Upper lobe of left lung (tissue), 4 donors: Measurements from ENCODE around the gene ZNF101.

Experiments
- EP300 ChIP-seq, 4 donors: sonication (generic); formaldehyde crosslinking; IDR thresholded peaks; one replicate each; pipeline ENCODE4 v1.5.1; 2017; ENCODE audit warnings: antibody characterized with exemption in 4 of 4, control low read depth in 2 of 4
- POLR2A ChIP-seq, 4 donors: fragments of 450-650 bp; IDR thresholded peaks; one replicate each; pipeline ENCODE4 v1.5.1; 2016 to 2017; ENCODE audit warnings: antibody characterized with exemption in 4 of 4, mild to moderate bottlenecking in 2 of 4
- POLR2AphosphoS5 ChIP-seq, 2 donors: sonication (generic); formaldehyde crosslinking; IDR thresholded peaks; one replicate each; pipeline ENCODE4 v1.5.1; 2017; ENCODE audit warnings: antibody characterized with exemption in 2 of 2
- TF ChIP-seq, protein P1 (sequence below), 6 experiments: fragments of 450-650 bp in 4 of 6; fragments of 200-600 bp in 2 of 6; sonication (generic) in 2 of 6; IDR thresholded peaks; one replicate each; pipeline ENCODE4 v1.5.1; 2016 to 2019; ENCODE audit warnings: antibody characterized with exemption in 6 of 6

DNA sequence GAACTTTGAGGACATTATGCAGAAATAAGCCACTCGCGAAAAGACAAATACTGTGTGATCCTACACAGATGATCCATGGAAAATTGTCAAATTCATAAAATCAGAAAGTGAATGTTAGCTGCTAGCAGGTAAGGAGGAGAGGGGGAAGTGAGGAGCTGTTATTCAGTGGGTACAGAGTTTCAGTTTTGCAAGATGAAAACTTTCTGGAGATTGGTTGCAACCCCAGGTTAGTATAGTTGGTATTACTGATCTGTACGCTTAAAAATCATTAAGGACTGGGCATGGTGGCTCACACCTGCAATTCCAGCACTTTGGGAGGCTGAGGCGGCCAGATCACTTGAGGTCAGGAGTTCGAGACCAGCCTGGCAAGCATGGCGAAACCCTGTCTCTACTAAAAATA lies 17.9 kb downstream of the ZNF101 start:
- TF ChIP-seq, protein P1, sequence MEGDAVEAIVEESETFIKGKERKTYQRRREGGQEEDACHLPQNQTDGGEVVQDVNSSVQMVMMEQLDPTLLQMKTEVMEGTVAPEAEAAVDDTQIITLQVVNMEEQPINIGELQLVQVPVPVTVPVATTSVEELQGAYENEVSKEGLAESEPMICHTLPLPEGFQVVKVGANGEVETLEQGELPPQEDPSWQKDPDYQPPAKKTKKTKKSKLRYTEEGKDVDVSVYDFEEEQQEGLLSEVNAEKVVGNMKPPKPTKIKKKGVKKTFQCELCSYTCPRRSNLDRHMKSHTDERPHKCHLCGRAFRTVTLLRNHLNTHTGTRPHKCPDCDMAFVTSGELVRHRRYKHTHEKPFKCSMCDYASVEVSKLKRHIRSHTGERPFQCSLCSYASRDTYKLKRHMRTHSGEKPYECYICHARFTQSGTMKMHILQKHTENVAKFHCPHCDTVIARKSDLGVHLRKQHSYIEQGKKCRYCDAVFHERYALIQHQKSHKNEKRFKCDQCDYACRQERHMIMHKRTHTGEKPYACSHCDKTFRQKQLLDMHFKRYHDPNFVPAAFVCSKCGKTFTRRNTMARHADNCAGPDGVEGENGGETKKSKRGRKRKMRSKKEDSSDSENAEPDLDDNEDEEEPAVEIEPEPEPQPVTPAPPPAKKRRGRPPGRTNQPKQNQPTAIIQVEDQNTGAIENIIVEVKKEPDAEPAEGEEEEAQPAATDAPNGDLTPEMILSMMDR (IDR thresholded peaks at IDR 0.05) = no peak
- TF ChIP-seq POLR2A (IDR thresholded peaks at IDR 0.05) = no peak
- TF ChIP-seq EP300 (IDR thresholded peaks at IDR 0.05) = no peak
- TF ChIP-seq POLR2AphosphoS5 (IDR thresholded peaks at IDR 0.05) = no peak
